NCI-H510A treated with DMSO at 0.1 percent for 48 hours (cell line): Measurements from ENCODE around the gene MXRA7.

Experiments
- DNase-seq: peaks from one replicate; lab custom pipeline; 2025; lab: John Stamatoyannopoulos, UW

MXRA7 gene

GRCh38 chr17:76696763-76697701 is 13.7 kb downstream of the MXRA7 start:
- DNase-seq = no peak

- DNase-seq = no peak
Observed at GRCh38 chr17:76695059-76695831, 15.5 kb downstream of the MXRA7 start.

- no peak for DNase-seq
Observed at GRCh38 chr17:76691379-76692191, 19.2 kb downstream of the MXRA7 start.

- no peak for DNase-seq
Observed at GRCh38 chr17:76690596-76691280, 20.0 kb downstream of the MXRA7 start.

GRCh38 chr17:76689859-76690258 is 20.9 kb downstream of the MXRA7 start:
- DNase-seq = no peak

DNA sequence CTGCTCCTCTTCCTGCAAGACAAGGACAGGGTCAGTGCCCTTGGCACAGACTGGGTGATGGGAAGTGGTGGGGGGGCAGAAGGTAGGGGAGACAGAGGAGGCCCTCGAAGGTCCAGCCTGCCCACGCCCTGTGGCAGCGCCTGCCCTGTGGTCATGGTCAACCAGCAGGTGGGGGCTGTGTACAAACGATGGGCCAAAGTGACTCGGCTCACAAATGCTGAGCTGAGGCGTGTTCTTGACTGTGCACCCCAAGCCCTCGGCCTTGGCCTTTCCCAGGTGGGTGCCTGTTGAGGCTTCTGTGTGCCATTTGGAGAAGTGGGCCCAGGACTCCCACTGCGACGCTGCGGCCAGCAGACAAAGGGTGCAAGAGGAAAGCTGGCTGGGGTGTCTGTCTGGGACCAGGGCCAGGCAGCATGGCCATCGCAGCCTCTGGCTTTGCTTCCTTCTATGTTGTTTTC is 22.6 kb downstream of the MXRA7 start:
- no peak for DNase-seq

GRCh38 chr17:76687298-76688164 is 23.2 kb downstream of the MXRA7 start:
- no peak for DNase-seq

GRCh38 chr17:76686538-76687297 is 24.0 kb downstream of the MXRA7 start:
- no peak for DNase-seq

DNA sequence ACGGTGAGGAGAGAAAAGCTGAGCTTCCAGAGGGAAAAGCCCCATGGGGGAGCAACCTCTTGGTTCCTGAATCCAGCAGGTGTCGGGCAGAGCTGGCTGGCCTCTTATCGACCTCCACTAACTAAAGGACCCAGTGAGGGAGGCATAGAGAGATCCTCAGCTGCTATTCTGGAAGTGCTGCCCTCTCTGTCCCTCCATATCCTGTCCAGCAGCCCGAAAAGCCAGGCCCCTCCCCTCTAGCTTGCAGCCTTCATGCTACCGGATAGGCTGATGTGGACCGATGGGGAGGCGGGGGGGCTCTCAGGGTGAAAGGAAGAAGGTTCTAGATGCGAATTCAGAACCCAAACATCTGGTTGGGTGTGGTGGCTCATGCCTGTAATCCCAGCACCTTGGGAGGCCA is 24.9 kb downstream of the MXRA7 start:
- DNase-seq = no peak

- no peak for DNase-seq
Observed at GRCh38 chr17:76685366-76685765, 25.4 kb downstream of the MXRA7 start.

DNA sequence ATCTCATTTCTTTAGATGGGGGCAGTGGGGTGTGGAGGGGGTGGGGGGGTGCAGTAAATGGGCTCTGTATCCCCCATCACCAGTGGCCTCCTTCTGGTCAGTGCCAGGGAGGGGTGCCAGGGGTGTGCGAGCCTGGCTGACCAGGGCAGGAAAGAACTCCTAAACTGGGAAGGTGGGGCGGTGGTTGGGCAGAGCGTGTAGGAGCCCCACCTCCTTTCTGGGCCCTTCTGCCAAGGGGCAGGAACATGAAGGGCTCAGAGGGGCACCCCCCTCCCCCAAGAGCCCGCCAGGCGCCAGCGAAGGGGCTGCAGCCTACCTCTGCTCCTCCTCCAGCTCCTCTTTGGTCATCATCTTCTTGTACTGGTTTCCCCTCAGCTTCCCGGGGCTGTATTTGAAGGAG is 26.0 kb downstream of the MXRA7 start:
- no peak for DNase-seq

GRCh38 chr17:76683921-76684745 is 26.6 kb downstream of the MXRA7 start:
- no peak for DNase-seq

DNA sequence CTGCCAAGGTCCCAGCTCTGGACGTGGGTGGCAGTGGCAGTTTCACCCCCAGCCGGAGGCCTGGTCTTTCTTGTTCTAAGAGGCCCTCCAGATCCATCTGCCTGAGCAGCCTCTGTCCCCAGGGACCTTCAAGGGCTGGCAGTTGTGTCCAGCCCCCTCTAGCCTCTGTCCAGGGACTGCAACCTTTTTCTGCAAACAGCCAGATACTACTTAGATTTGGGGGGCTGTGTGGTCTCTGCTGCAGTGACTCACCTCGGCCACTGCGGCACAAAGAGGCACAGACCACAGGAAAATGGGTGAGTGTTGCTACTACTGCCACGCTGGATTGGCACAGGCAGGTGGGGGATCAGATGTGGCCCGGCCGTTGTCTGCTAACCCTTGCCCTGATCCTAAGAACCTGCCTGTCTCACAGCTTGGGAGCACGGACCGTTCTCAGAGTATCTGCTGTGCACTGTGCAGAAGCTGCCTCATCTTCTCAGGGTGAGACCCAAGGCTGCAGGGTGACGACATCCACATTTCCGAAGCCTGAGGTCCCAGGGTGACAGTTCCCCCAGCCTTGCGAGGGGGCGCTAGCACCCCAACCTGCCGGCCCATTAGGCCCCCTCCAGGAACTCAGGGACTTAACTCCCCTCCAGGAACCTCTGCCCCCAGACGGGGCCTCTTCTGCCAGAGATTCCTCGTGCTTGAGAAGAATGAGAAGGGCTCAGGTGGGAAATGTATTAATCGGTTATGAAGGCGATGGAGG is 27.6 kb downstream of the MXRA7 start:
- DNase-seq = no peak

GRCh38 chr17:76682296-76682695 is 28.5 kb downstream of the MXRA7 start:
- no peak for DNase-seq

DNA sequence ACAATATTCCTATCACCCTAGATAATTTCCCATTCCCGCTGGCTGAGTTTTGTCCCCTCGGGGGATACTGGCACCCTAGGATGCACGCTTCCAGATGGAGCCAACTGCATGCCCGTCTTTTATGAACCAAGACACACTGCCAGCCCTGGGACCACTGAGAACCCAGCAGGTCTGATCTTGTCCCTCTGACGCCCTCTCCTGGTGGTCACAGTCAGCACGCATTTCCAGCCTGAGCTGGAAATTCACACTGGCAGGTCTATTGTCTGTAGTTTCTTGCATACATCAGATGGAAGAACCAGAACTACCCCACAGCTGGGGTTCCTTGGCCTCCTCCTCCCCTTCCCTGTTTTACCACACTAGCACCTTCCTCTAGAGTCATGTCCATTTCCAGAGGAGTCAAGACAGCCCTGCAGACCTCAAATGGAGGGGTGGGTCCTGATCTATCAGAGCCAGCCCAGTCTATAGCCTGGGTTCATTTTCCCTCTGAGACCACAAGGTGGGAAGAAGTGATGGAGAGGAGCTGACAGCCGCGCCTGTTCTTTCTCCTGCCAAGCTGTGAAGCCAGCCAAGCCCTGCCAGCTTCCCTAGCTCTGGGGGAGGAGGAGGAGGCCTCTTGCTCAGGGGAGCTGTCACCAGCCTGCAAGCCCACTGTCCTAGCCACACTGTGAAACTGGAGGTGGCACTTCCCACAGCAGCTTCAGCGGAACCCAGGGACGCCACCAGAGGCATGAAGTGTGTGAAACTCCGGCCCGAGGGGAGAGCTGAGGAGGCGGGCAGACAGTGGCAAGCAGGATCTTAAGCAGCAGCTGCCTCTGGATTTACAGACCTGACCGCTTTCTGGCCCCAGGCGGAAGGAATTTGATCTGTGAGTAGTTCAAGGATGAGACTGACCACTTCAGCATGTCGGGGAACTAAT is 29.3 kb downstream of the MXRA7 start:
- DNase-seq = peak; percentile 72

DNA sequence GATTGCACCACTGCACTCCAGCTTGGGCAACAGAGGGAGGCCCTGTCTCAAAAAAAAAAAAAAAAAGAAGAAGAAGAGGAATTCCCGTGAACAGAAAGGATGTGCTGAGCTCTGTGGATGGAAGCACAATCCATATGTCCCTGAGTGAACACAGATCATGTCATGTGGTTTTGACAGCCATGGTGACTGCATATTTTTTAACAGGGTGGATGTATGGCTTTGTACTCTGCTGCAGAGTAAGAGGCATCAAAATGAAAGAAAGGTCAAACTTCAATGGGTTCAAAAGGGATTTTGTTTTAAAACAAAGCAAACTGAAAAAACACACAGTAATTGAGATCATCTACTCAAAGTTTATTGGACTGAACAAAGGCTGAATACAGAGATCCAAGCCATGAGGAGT is 31.5 kb downstream of the MXRA7 start:
- DNase-seq = no peak

GRCh38 chr17:76678330-76678729 is 32.4 kb downstream of the MXRA7 start:
- no peak for DNase-seq
